GM18858 (cell line): ENCODE results near the gene KTN1.
A peak's percentile ranks its signal among the peaks of the same experiment; 100 is the strongest.

ENCODE experiments used
- ATAC-seq: cut with Tn5 transposase; IDR thresholded peaks from one replicate; pipeline ENCODE4 v1.9.1; 2021; ENCODE audit not compliant: unreplicated experiment

Gene KTN1, protein sequence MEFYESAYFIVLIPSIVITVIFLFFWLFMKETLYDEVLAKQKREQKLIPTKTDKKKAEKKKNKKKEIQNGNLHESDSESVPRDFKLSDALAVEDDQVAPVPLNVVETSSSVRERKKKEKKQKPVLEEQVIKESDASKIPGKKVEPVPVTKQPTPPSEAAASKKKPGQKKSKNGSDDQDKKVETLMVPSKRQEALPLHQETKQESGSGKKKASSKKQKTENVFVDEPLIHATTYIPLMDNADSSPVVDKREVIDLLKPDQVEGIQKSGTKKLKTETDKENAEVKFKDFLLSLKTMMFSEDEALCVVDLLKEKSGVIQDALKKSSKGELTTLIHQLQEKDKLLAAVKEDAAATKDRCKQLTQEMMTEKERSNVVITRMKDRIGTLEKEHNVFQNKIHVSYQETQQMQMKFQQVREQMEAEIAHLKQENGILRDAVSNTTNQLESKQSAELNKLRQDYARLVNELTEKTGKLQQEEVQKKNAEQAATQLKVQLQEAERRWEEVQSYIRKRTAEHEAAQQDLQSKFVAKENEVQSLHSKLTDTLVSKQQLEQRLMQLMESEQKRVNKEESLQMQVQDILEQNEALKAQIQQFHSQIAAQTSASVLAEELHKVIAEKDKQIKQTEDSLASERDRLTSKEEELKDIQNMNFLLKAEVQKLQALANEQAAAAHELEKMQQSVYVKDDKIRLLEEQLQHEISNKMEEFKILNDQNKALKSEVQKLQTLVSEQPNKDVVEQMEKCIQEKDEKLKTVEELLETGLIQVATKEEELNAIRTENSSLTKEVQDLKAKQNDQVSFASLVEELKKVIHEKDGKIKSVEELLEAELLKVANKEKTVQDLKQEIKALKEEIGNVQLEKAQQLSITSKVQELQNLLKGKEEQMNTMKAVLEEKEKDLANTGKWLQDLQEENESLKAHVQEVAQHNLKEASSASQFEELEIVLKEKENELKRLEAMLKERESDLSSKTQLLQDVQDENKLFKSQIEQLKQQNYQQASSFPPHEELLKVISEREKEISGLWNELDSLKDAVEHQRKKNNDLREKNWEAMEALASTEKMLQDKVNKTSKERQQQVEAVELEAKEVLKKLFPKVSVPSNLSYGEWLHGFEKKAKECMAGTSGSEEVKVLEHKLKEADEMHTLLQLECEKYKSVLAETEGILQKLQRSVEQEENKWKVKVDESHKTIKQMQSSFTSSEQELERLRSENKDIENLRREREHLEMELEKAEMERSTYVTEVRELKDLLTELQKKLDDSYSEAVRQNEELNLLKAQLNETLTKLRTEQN (N-terminal part only)

GRCh38 chr14:55579724-55580469 is at the start of gene KTN1:
KTN1 (plus strand) TSS chr14:55580207; CDS start chr14:55612049, 31,842 bp downstream.
- ATAC-seq: peak; percentile 66

DNA sequence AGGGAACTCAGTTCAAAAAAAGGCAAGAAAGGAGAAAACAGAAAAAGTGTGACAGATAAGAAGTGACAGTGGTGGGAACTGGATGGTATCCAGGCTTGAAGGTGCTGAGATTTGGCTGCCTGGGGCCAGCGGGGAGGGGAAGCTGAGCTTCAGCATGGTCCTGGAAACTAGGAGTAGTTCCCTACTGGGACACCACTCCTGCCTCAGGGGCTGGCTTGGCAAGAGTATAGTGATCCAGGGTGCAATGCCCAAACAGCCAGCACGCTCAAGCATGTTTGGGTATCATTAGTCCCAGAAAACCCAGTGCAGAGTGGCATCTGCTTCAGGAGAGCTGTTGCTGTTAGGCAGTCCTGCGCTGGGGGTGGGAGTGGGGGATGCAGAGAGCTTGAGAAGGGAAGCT is 49.5 kb upstream of the KTN1 start:
- ATAC-seq: no peak

GRCh38 chr14:55532645-55533344 is 47.2 kb upstream of the KTN1 start:
- no peak for ATAC-seq

DNA sequence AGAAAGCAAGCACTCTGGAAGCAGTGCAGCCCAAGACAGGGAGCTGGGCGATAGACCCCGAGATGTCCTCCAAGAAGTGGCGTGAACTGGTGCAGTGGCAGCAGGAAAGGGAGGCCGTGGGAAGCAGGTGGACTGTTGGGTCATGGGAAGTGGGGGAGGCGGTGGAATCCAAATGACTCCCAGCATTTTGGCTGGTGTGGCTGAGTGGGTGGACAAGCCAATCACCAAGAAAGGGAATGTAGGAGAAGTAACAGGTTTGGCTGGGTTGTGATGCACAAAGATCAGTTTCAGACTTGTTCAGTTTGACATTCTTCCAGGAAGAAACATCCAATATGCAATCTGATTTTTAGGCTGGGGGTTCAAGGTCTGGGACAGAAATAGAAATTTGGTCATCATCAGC is 46.0 kb upstream of the KTN1 start:
- ATAC-seq: no peak

DNA sequence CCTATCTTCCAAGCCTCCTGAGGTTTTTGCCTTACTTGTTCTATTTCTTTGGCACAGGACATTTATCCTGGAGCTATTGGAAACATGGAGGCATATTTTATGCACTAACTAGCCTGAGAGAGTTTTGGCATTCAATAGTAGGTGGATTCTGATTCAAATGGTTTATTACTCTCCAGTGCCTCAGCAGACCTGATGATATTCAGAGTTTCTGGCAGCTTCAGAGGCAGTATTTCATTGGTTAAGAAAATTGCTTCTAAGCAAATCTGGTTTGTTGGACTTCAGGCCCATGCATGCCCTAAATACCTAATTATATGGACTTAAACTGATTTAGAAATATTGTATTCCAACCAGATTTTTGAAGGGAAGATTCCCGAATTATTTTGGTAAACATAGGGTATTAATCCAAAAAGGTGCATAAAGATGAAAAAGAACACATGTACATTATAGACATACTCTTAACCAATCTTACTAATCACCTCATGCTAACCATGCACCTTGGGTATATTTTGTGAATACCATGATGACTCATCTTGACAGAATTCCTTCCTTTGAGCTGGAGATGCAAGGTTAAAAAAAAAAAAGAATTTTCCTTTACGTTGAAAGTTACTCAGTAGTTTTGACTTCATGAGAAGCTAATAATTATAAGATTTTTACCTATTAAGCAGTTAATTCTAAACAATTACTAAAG is 44.3 kb upstream of the KTN1 start:
- no peak for ATAC-seq

DNA sequence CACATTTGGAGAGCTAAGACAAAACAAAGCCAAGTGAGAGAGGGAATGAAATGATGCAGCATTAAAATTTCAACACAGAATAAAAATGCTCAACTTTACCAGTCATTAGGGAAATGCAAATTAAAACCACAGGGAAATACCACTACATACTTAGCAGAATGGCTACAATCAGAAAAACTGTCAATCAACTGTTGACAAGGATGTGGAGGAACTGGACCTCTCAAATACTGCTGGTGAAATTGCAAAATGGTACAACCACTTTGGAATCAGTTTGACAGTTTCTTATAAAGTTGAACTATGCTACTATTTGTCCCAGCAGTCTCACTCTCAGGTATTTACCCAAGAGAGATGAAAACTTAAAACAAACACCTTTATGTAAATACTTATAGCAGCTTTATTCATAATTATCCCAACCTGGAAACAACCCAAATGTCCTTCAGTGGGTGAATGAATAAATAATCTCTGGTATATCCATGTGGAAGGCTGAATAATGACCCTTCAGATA is 43.8 kb upstream of the KTN1 start:
- no peak for ATAC-seq

- ATAC-seq: no peak
Measured at GRCh38 chr14:55537782-55538181, 42.2 kb upstream of the KTN1 start.

DNA sequence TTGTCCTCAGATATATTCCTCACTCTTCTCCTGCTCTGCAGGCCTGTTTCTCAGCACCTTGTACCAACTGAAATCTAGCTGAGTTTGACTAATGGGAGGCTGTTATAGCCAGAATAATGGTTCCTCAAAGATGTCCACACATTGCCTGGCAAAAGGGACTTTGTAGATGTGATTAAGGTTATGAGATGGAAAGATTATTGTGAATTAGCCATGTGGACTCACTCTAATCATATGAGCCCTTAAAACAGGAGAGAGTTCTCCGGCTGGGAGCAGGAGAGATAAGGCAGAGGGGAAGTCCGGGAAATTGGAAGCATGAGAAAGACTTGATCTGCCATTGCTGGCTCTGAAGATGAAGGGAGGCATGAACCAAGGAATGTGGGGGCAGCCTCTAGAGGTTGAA is 40.0 kb upstream of the KTN1 start:
- ATAC-seq: no peak

DNA sequence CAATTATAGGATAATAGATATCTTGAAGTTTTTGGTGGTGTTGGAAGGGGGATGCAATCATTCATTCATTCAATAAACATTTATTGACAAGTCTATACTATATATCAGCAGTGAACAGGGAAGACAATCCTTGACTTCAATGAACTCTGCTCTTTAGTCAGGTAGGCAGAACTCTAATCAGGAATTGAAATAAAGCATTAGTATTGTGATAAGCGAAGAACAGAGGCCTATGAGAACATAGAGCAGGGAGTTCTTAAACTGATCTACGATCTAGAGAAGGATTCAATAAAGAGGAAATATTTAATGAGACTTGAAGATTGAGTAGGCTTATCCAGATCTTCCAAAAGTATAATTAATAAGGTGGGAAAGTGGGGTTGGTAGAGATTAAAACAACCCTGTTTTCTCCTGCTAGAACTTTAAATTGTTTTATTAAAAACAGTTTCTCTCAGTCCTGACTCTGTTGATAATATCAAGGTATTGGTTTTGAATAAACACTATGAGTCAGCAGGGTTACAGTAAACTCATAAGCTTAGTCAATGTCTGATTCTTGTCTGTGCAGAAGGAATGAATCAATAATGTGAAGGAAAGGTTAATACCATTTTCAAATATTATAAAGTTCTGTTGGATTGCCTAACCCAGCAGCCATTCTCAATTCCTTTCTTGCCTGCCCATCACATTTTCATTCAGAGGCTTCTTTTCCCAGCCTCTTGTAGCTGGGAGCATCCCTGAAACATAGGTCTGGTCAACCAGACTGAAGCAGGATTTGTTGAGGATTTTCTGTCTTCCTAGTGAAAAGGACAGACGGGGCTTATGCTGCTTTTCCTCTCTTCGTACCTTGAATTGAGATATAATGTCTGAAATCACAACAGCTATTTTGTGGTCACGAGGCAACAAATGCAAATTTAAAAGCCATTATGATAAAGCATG is 38.9 kb upstream of the KTN1 start:
- ATAC-seq: no peak

- ATAC-seq: peak; percentile 19
Measured at GRCh38 chr14:55545779-55546178, 34.2 kb upstream of the KTN1 start.

DNA sequence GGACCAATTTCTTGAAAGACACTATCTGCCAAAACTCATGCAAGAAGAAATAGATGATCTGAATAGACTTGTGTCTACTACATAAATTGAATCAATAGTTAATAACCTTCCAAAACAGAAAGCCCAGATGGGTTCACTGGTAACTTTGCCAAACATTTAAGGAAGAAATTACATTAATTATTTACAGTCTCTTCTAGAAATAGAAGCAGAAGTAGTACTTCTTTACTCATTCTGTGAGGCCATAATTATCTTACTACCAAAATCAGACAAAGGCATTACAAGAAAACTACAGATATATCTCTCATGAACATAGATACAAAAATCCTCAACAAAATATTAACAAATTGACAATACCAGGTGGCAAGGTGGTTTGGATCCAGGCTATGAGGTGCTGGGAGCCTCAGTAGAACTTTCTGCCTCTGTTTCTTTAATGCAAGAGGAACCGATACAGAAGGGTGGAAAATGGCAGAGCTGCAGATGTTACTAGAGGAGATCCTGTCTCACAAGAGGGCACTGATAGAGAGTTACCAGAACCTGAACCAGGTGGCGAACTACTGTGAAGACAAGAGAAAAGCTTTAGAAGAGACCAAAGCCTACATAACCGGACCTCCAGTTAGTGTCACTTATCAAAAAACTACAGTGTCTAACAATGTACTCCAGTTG is 33.7 kb upstream of the KTN1 start:
- ATAC-seq: peak; percentile 42

- ATAC-seq: no peak
Measured at GRCh38 chr14:55547650-55548315, 32.2 kb upstream of the KTN1 start.

GRCh38 chr14:55553791-55554190 is 26.2 kb upstream of the KTN1 start:
- no peak for ATAC-seq

GRCh38 chr14:55556929-55557623 is 22.9 kb upstream of the KTN1 start:
- ATAC-seq: no peak

DNA sequence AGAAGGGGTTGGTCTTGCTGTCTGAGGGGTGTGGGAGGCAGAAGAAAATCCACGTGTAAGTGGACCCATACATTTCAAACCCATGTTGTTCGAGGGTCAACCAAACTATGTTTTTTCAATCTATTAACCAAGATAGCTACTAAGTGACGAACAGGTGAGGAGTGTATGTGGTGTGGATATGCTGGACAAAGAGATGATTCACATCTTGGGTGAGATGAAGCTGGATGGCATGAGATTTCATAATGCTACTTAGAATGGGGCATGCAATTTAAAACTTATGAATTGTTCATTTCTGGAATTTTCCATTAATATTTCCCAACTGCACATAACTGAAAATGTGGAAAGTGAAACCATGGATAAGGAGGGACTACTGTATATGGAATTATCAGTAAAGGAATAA is 17.9 kb upstream of the KTN1 start:
- ATAC-seq: no peak

- ATAC-seq: no peak
Measured at GRCh38 chr14:55568618-55569017, 11.4 kb upstream of the KTN1 start.
